NCI-H748 (cell line): ENCODE results near the gene ATP7B.
"Not testable (repeated sequence)": the region's sequence is repeated elsewhere in the genome, so short reads cannot be mapped to it uniquely, and the experiment has no call there.

Source experiments
- DNase-seq: peaks from one replicate; lab custom pipeline; 2025; ENCODE audit not compliant: unreplicated experiment; lab: John Stamatoyannopoulos, UW

Gene ATP7B

GRCh38 chr13:51924756-51925544 lies 86.3 kb downstream of the ATP7B start:
- DNase-seq = no peak

- peak; percentile 9 for DNase-seq
Measured at GRCh38 chr13:51923983-51924539, 87.2 kb downstream of the ATP7B start.

- DNase-seq = no peak
Measured at GRCh38 chr13:51922771-51923480, 88.3 kb downstream of the ATP7B start.

GRCh38 chr13:51921790-51922740 lies 89.2 kb downstream of the ATP7B start:
- peak; percentile 28 for DNase-seq

- DNase-seq = no peak
Measured at GRCh38 chr13:51920786-51921185, 90.5 kb downstream of the ATP7B start.

GRCh38 chr13:51920267-51920666 lies 91.0 kb downstream of the ATP7B start:
- no peak for DNase-seq

GRCh38 chr13:51919531-51919930 lies 91.7 kb downstream of the ATP7B start:
- DNase-seq = peak; percentile 80

GRCh38 chr13:51916962-51917361 lies 94.3 kb downstream of the ATP7B start:
- no peak for DNase-seq

- no peak for DNase-seq
Measured at GRCh38 chr13:51916051-51916818, 95.0 kb downstream of the ATP7B start.

GRCh38 chr13:51914137-51914493 lies 97.1 kb downstream of the ATP7B start:
- no peak for DNase-seq

- peak; percentile 36 for DNase-seq
Measured at GRCh38 chr13:51913421-51914136, 97.7 kb downstream of the ATP7B start.

- DNase-seq = peak; percentile 8
Measured at GRCh38 chr13:51912511-51913225, 98.6 kb downstream of the ATP7B start.

- DNase-seq = peak; percentile 85
Measured at GRCh38 chr13:51912091-51912490, 99.2 kb downstream of the ATP7B start.

GRCh38 chr13:51910508-51910907 lies 100.7 kb downstream of the ATP7B start:
- no peak for DNase-seq

- DNase-seq = not testable (repeated sequence)
Measured at GRCh38 chr13:51909265-51909664, 102.0 kb downstream of the ATP7B start.

GRCh38 chr13:51907040-51907732 lies 104.1 kb downstream of the ATP7B start:
- no peak for DNase-seq

GRCh38 chr13:51906581-51906980 lies 104.7 kb downstream of the ATP7B start:
- peak; percentile 28 for DNase-seq

GRCh38 chr13:51905787-51906186 lies 105.5 kb downstream of the ATP7B start:
- DNase-seq = no peak
